Dermis microvascular lymphatic vessel endothelial cell (primary cell): ENCODE data around the gene ENDOU. TPM values are rescaled to one million over a fixed set of nuclear protein-coding genes. Genes with fewer than 3 reads are reported as not detected.

Experiments
- DNase-seq, 2 donors: peaks; one replicate each; pipeline versions ENCODE4 v3.0.0 to v3.0.0-alpha.2; 2010; ENCODE audit warnings: low read depth in 2 of 2
- total RNA-seq: library from RNA; depleted of rRNA; stranded (reverse); fragments of >200 nt; gene quantifications from 2 replicates; pipeline ENCODE4 v1.2.1, GENCODE V29; 2014

The ENDOU gene
- total RNA-seq, 1 donor from 2014 or later: under 0.01 TPM

DNA sequence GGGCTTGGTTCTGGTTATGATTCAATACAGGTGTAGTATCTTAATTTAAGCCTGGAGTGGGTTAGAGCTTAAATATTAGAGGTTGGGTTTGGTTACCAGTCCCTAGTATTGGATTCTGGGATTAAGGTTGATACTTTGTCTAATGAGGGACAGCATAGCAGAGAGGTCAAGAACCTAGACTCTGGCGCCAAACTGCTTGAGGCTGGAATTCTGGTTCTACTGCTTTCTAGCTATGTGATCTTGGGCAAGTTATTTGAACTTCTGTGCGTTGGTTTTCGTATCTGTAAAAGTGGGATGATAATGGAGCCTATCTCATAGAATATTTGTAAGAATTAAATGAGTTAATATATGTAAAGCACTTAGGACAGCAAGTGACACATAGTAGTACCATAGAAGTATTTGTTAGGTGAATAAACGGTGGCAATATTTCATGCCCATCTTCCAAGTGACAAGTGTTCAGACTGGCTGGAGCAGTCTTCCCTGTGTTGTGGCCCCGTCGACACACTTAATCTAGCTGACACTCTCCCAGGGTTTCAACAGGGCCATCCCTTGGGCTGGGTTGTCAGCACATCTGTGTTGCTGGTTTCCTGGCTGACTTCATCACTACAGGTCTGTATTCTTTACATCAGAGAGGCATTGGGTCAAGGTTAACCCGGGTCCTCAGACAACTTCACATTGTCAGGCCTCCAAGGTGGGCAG is 3.0 kb downstream of the ENDOU start:
- DNase-seq: no peak

DNA sequence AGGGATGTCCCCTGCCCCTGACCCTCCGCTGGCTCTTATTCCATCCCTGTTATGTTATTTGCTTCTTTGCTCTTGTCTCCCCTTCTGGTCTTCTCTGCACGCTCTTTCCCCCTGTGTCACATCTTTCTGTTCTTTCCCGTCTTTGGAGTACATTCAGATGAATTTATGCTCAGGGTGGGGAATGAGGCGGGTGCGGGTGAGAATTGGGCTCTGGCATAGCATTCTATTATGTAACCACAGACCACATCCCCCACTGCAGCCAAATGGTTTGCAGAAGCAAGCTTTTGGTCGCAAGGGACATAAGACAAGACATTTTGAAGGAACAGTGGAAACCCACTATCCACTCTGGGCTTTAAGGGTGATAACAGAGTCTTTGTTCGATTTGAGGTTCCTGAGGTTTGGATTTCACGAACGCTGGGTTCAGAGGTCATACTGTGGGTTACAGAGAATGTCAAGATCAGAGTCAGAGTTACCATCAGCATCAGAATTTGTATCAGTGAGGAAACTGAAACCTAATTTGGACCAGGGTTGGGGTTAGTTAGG is 3.8 kb downstream of the ENDOU start:
- DNase-seq: no peak

DNA sequence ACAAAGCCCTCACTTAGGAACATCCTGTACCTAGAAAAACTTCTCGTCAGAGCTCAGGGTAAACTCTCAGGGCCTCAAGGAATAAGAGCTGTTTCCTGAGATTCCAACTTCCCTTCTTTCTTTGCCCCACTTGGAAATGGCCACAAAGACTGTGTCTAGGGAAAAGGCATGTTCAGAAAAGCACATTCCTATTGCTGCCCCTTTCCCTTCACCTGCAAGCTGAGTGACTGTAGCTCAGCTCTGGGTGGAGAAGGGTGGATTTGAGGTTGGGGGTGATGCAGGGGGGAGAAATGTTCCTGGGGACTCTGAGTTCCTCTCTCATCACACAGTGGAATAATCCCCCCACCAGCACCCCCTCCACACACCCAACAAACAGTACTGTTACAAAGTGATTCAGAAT is 6.8 kb downstream of the ENDOU start:
- no peak for DNase-seq

- DNase-seq: peak; percentile 42 to 84
Observed at GRCh38 chr12:47717443-47718193, 7.7 kb downstream of the ENDOU start.

- DNase-seq: no peak
Observed at GRCh38 chr12:47717046-47717442, 8.2 kb downstream of the ENDOU start.

DNA sequence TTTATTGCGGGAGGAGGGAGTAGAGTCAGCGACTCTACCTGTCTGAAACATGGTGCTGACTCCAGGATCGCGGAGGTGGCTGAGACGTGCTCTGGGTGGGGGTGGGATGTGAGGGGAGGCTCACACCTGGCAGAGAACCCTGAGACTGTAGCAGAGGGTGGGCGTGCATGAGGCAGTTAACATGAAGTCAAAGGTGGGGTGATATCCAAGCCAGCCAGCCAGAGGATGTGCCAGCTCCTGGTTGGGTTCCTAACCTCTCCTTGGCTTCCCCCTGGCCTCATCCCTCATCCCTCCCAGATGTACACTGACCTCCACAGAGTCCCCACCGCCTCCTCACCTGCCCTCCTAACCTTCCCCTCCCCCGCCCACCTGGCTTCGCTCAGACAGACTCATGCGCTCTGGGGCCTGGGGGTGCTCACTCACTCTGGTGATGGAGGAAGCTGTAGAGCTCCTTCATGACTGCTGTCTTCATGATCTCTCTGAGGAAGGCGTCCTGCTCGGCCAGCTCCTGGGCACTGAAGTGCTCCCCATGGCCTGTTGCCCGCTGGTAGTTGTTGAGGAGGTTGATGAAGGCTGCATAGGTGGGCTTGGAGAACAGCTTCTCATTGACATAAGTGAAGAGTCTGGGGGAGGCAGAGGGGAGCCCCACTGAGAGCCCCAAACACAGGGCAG is 9.3 kb downstream of the ENDOU start:
- DNase-seq: no peak

DNA sequence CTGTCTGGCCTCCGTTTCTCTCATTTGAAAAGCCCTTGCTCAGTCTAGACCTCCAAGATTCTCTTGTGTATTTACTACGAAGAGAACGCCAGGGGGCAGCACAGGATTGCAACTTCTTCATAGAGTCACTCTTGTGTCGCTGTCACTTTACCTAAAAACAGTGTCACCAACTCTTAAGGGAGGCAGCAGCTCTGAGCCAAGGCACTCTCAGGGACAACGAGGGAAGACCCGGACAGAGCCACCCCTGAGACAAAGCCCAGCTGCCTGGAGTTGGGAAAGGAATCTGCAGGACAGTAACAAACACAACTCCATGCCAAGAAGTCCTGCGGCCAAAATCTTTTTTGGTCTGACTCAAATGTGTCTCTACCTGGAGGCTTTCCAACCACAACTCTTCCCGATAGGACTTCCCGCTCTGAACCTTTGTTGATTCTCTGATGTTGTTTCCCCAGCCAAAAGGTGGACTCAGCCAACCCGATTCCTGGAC is 9.9 kb downstream of the ENDOU start:
- DNase-seq: peak; percentile 66 to 80

DNA sequence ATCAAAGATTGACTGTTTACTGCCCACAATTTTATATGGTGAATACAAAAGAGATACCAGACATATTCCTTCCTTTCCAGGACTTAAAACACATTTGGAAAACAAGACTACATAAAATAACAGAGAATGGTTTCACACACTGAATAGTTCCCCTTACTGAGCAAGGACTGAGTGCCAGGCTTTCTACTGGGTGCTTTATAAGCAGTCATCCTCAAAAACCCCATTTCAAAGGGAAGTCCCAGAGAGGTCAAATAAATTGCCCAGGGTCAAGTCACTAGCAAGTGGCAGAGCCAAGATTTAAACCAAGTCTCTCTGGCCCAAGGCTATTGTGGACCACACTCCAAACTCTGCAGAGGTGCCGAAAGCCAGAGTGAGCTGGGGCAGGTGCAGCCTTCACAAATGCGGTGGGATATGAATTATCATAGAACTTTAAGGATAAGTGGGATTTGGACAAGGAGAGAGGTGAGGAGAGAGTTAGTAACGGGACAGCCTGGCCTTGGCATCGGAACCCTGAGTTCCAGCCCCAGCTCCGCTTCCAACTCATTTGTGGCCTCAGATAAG is 10.4 kb downstream of the ENDOU start:
- no peak for DNase-seq

DNA sequence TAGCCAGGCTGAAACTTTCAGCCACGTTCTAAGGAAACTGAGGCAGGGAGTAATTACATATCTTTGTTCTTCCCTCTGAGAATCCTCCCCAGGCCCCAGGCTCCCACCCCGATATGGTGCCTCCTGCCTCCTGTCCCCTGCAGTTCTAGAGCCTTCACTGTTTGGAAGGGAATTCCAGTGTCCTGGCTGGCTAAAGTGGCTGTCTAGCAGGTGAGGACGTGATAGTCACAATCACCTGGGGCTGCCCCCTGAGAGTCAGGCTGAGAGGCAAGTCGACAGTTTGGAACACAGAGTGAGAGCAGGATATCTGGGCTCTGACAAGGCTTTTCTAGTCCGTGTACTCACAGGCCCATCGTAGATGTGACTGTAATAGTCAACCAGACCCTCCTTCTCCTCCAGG is 13.1 kb downstream of the ENDOU start:
- DNase-seq: no peak

GRCh38 chr12:47711448-47711847 is 13.8 kb downstream of the ENDOU start:
- DNase-seq: no peak

DNA sequence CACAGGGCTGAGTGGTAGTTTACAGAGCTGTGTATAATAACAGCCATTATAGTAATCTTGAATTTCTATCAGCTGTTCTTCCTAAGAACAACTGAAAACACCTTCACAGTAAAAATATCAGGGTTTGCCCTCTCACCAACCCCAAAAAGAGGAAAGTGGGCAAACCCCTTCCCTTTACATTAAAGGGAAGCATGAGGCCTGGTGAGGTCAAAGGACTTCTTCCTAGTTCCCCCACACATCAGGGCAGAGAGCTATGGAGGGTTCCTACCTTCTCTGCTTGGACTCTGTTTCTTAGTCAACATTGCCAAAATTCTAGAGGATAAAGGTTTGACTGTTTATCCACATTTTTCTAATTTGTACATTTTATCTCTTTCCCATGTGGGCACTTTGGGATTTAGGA is 15.0 kb downstream of the ENDOU start:
- no peak for DNase-seq

DNA sequence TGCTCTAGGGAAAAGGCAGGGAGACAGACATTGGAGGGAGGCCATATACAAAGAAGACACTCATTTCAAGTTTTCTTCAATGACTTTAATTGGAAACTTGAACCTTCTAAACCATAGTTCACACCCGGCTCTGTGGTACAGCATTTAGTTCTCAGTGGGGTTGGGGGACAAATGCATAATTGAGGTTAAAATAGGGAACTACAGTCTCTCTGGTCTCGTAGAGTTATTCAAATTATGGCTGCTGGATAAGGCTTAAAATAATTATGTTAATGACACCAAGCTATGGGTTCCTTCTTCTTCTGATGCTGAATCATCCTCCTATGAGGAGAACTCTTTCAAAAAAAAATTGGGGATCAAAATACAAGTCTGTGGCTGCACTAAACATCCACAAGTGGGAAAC is 15.6 kb downstream of the ENDOU start:
- DNase-seq: no peak

- DNase-seq: no peak
Observed at GRCh38 chr12:47709237-47709636, 16.1 kb downstream of the ENDOU start.

- no peak for DNase-seq
Observed at GRCh38 chr12:47707905-47708543, 17.3 kb downstream of the ENDOU start.

DNA sequence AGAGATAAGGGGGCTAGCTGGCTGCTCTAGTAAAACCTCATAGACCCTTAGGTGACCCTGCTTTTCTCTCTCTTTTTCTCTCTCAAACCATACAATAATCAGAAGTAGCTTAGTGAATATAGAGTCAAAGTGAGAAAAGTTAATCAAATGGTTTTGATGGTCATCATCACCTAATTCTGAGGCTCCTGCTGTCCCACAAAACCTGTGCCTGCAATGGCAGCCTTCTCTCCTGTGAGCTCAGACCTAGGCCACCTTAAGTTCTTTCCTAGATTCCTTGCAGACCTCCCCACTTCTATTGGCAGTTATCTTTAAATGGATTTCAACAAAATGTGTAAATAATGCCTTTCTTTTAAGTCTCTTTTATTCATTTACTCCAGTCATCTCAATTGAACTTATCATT is 17.9 kb downstream of the ENDOU start:
- DNase-seq: no peak

DNA sequence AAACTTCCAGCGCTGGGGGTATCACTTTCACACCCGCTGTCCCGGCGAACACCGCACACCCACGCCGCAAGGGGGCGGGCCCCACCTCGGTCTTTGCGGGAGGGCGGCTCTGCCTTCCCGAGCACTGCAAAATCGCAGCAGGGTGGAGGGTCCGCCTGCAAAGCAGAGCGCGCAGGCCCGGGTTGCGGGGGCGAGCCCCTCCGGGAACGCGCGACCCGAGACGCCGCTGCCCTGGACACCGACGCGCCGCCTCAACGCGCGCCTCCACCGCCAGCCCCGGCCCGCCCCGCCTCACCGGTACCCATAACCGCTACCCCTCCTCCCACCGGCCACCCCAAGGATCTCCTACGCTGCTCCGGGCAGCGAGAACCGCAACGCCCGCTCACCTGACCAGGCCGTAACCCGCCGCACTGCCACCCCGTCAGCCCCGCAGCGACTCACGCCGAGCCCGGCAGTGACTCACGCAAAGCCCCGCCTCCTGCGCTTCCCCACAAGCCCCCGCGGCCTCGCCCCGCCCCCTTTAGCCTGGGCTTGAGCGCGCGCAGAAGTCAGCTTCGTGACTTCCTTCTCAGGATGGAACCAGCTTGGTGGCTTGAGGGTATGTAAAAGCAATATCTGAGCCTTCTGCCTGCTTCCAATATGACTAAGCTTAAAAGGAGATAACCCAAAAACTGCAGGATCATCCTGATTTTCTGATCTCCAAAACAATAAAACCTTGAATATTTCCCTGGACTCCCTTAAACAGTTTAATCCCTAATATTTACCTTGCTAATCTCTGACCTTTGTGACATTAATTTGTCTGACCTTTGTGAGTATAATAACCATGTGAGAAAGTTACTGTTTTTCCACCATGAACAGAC is 19.5 kb downstream of the ENDOU start, which contains the start of gene RPAP3:
RPAP3 (minus strand) TSS at position 465 of the 860 bp plus-strand sequence. CDS start 3,190 bp downstream, outside the sequence.
- peak; percentile 71 to 94 for DNase-seq

DNA sequence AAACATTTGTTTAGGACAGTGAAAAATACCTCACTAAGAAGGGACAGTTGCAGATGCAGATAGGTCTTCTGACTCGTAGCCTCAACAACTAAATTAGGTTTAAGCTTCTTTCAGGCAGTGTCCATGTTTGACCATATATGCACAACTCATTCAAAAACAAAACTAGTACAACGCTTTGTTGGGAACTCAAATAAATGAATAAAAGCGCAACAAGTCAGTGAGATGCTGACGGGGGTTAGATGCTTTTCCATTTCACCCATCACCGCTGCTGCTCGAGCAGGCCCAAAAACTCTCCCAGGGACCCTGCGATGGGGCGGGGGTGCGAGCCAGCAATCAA is 20.1 kb downstream of the ENDOU start:
- DNase-seq: no peak

- DNase-seq: no peak
Observed at GRCh38 chr12:47704719-47705118, 20.6 kb downstream of the ENDOU start.

GRCh38 chr12:47700263-47700662 is 25.0 kb downstream of the ENDOU start:
- DNase-seq: no peak

GRCh38 chr12:47698631-47699030 is 26.7 kb downstream of the ENDOU start:
- DNase-seq: no peak
